HCT116 (cell line): ENCODE results near the gene ARPC1A. TPM values are rescaled to one million over a fixed set of nuclear protein-coding genes. Genes with fewer than 3 reads are reported as not detected.
A peak's percentile ranks its signal among the peaks of the same experiment; 100 is the strongest.

Source experiments
- ATAC-seq: fragments of 200-7000 bp; cut with Tn5 transposase; 2 replicates; pipeline ENCODE4 v1.9.1; 2020; ENCODE audit warnings: mild to moderate bottlenecking, moderate library complexity
- BruUV-seq: library from RNA; stranded (reverse); fragments of 400-500 nt; replicated peaks from 2 replicates; lab custom pipeline; 2021; lab: Mats Ljungman, UMichigan
- CTCF ChIA-PET: fragments of 300-600 bp; sonication (Branson Sonifier 250); formaldehyde crosslinking; loops from one replicate; lab custom pipeline; 2021; ENCODE audit warnings: antibody characterized with exemption; lab: Charles Lee
- POLR2A ChIA-PET: fragments of 300-600, 350-600 bp; sonication (Branson Sonifier 250); formaldehyde crosslinking; loops from one replicate; lab custom pipeline; 2021; ENCODE audit warnings: antibody characterized with exemption; lab: Charles Lee
- RAD21 ChIA-PET, 2 experiments: fragments of 300-600 bp; sonication (Branson Sonifier 250); formaldehyde crosslinking; loops; one replicate each; lab custom pipeline; 2023; ENCODE audit warnings: low total read pairs in 2 of 2; ENCODE audit not compliant: uncharacterized antibody in 2 of 2, unreplicated experiment in 2 of 2, low non-redundant PET in 1 of 2; lab: Charles Lee
- DNase-seq: peaks from one replicate; pipeline ENCODE4 v3.0.0-alpha.2; 2010; ENCODE audit warnings: low read depth, low spot score
- H2AFZ ChIP-seq: fragments of 200-600 bp; shearing (Covaris generic), sonication (generic); 2 replicates; pipeline ENCODE4 v1.6.1; 2017; ENCODE audit warnings: low read depth, mixed run types, mixed read lengths, antibody characterized with exemption, low read length; ENCODE audit not compliant: poor library complexity, severe bottlenecking
- H3K27ac ChIP-seq: 2 replicates; pipeline ENCODE4 v1.5.1; 2012; ENCODE audit warnings: low read depth, low read length
- H3K27me3 ChIP-seq: fragments of 200-600 bp; sonication (generic); 2 replicates; pipeline ENCODE4 v1.6.1; 2016; ENCODE audit warnings: mixed run types, low read length, mixed read lengths; ENCODE audit not compliant: insufficient read depth
- H3K36me3 ChIP-seq, 2 experiments: fragments of 200-500 bp in 1 of 2; fragments of 200-600 bp in 1 of 2; sonication (Bioruptor generic) in 1 of 2; sonication (generic) in 1 of 2; 2 replicates each; pipeline versions ENCODE4 v1.5.1 to v1.6.1; 2014 to 2016; ENCODE audit warnings: low read length in 2 of 2, inconsistent platforms in 1 of 2, mixed read lengths in 1 of 2, mixed run types in 1 of 2; ENCODE audit not compliant: insufficient read depth in 2 of 2, control insufficient read depth in 1 of 2
- H3K4me1 ChIP-seq, 2 experiments: fragments of 200-600 bp in 1 of 2; sonication (generic) in 1 of 2; 2 replicates each; pipeline versions ENCODE4 v1.5.1 to v1.6.1; 2012 to 2017; ENCODE audit warnings: low read length in 2 of 2, inconsistent platforms in 1 of 2, mild to moderate bottlenecking in 1 of 2, mixed read lengths in 1 of 2, mixed run types in 1 of 2, moderate library complexity in 1 of 2; ENCODE audit not compliant: insufficient read depth in 2 of 2, control insufficient read depth in 1 of 2
- H3K4me2 ChIP-seq: fragments of 200-600 bp; sonication (generic); 2 replicates; pipeline ENCODE4 v1.6.1; 2017; ENCODE audit warnings: mixed run types, low read length, mixed read lengths
- H3K4me3 ChIP-seq, 2 experiments: fragments of 200-600 bp in 1 of 2; sonication (generic) in 1 of 2; replicated peaks in 1 of 2; 2 replicates each; pipeline ENCODE4 v1.5.1; 2011 to 2016; ENCODE audit warnings: low read length in 2 of 2, control low read depth in 1 of 2, low read depth in 1 of 2, mild to moderate bottlenecking in 1 of 2, mixed read lengths in 1 of 2, mixed run types in 1 of 2
- H3K79me2 ChIP-seq: fragments of 200-600 bp; sonication (generic); 2 replicates; pipeline ENCODE4 v1.6.1; 2017; ENCODE audit warnings: mild to moderate bottlenecking, mixed run types, low read length, moderate library complexity, mixed read lengths; ENCODE audit not compliant: insufficient read depth
- H3K9ac ChIP-seq: fragments of 200-600 bp; sonication (generic); 2 replicates; pipeline ENCODE4 v1.6.1; 2016; ENCODE audit warnings: low read length, mixed read lengths
- H3K9me2 ChIP-seq: fragments of 200-600 bp; sonication (generic), shearing (Covaris generic); 2 replicates; pipeline ENCODE4 v1.6.1; 2017; ENCODE audit warnings: mixed run types, mild to moderate bottlenecking, moderate library complexity; ENCODE audit not compliant: insufficient read depth
- H3K9me3 ChIP-seq, 2 experiments: fragments of 200-500 bp in 1 of 2; fragments of 200-600 bp in 1 of 2; sonication (Bioruptor generic) in 1 of 2; sonication (generic) in 1 of 2; 2 replicates each; pipeline ENCODE4 v1.6.1; 2014 to 2017; ENCODE audit warnings: low read length in 2 of 2, mixed read lengths in 2 of 2, inconsistent platforms in 1 of 2, low read depth in 1 of 2, mild to moderate bottlenecking in 1 of 2, mixed run types in 1 of 2, moderate library complexity in 1 of 2; ENCODE audit not compliant: control insufficient read depth in 1 of 2, insufficient read depth in 1 of 2
- H4K20me1 ChIP-seq: fragments of 200-600 bp; sonication (generic), shearing (Covaris generic); 2 replicates; pipeline ENCODE4 v1.6.1; 2017; ENCODE audit warnings: mixed run types, mild to moderate bottlenecking, moderate library complexity; ENCODE audit not compliant: insufficient read depth
- CBX3 ChIP-seq: IDR thresholded peaks from 2 replicates; pipeline ENCODE4 v1.6.1; 2012; ENCODE audit warnings: low read depth
- ELF1 ChIP-seq: IDR thresholded peaks from 2 replicates; pipeline ENCODE4 v1.6.1; 2012; ENCODE audit warnings: low read depth, borderline replicate concordance
- EZH2 ChIP-seq: fragments of 200-600 bp; sonication (generic); IDR thresholded peaks from 2 replicates; pipeline ENCODE4 v1.6.1; 2017; ENCODE audit warnings: antibody characterized with exemption, mixed run types
- FOSL1 ChIP-seq: IDR thresholded peaks from 2 replicates; pipeline ENCODE4 v1.6.1; 2012; ENCODE audit warnings: low read depth
- POLR2A ChIP-seq: IDR thresholded peaks from 2 replicates; pipeline ENCODE4 v1.7.0; 2011; ENCODE audit warnings: borderline replicate concordance; ENCODE audit not compliant: insufficient read depth, insufficient read length; ENCODE audit errors: extremely low read depth
- POLR2AphosphoS5 ChIP-seq: IDR thresholded peaks from 2 replicates; pipeline ENCODE4 v1.6.1; 2011; ENCODE audit warnings: mild to moderate bottlenecking, low read depth, low read length, moderate library complexity
- RAD21 ChIP-seq: IDR thresholded peaks from 2 replicates; pipeline ENCODE4 v1.6.1; 2012; ENCODE audit warnings: low read depth, mild to moderate bottlenecking
- REST ChIP-seq: IDR thresholded peaks from 2 replicates; pipeline ENCODE4 v1.6.1; 2012; ENCODE audit warnings: low read depth
- SIN3A ChIP-seq: IDR thresholded peaks from 2 replicates; pipeline ENCODE4 v1.6.1; 2012; ENCODE audit warnings: low read depth
- ZBTB33 ChIP-seq: IDR thresholded peaks from 2 replicates; pipeline ENCODE4 v1.6.1; 2011; ENCODE audit warnings: mild to moderate bottlenecking, low read length, moderate library complexity; ENCODE audit not compliant: insufficient replicate concordance; ENCODE audit errors: extremely low read depth
- ZFX ChIP-seq: fragments of 450-650 bp; IDR thresholded peaks from 2 replicates; pipeline ENCODE4 v1.6.1; 2017
- intact Hi-C: fragments of 100-400 bp; cut with micrococcal nuclease; formaldehyde crosslinking; loops from 2 replicates; pipeline ENCODE4 v1.10.0; 2022
- total RNA-seq: library from RNA; stranded (reverse); gene quantifications from one replicate; pipeline ENCODE4 v1.2.1, GENCODE V29; 2021; ENCODE audit not compliant: unreplicated experiment
- TF ChIP-seq, protein P1 (sequence below), 3 experiments: fragments of 200-600 bp in 1 of 3; sonication (generic) in 1 of 3; IDR thresholded peaks in 2 of 3; conservative IDR thresholded peaks in 1 of 3; 2 replicates each; pipeline ENCODE4 v1.5.1; 2012 to 2017; ENCODE audit warnings: low read depth in 2 of 3, low read length in 2 of 3, antibody characterized with exemption in 1 of 3, borderline replicate concordance in 1 of 3, control low read depth in 1 of 3, mild to moderate bottlenecking in 1 of 3, mixed read lengths in 1 of 3, mixed run types in 1 of 3, moderate library complexity in 1 of 3; ENCODE audit not compliant: insufficient read depth in 1 of 3

Gene ARPC1A
- total RNA-seq, 1 experiment from 2014 or later, result 250 TPM

DNA sequence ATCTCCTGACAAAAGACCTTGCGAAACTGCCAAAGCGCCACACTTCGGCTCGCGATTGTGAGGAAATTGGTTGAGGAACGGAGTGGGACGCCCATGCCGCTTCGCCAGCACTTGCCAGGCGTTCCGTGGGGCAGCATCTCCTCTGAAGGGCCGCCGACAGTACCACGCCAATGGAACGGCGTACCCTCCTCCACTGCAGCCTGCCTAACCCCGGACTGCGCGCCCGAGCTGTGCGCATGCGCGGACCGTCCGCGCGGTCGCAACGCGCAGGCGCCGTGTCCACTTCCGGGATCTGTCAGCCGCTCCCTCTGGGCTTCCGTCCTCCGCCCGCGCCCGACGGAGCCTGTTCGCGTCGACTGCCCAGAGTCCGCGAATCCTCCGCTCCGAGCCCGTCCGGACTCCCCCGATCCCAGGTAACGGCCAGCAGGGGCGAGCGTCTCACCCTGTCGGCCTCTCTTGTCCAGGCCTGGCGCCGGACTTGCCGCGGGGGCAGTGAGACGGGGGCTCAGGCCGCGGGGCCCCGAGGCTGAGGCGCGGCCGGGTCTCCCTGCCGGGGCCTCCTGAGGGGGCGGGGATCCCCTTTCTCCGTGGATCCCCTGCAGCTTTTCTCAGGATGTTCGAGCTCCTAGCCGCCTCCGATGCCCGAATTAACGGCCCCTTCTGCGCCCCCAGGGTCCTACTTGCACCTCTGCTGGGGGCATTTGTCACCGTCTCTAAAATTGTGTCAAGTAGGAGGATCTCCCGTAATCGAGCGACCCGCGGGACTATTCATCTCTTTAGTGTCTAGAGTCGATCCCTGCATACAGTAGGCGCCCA, at the start of gene ARPC1A (continued):
- no peak for TF ChIP-seq REST

DNA sequence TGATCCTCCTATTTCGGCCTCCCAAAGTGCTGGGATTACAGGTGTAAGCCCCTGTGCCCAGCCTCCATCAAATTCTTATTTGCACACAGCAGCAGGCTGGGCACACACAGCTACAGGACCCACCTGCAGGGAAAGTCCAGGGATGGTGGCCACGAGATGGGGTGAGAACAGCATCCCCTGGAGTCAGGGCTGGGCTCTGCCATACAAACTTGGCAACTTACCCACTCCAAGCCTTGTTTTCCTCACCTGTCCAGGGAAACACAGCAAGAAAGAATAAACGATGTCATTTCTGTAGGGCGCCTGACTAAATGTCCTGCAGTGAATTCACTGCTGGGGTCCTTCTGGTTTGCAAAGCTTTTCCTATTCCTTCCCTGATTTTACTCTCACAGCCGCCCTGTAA, 47.5 kb upstream of the ARPC1A start:
- Histone ChIP-seq H3K4me1 (peaks cover 8 to 24% of the 10 kb centered on the region in 2 experiments), H3K36me3 (no peaks in the 10 kb centered on the region), H3K9me2 (no peaks in the 10 kb centered on the region), H3K4me2 (no peak overlapping the region), H3K27me3 (no peaks in the 10 kb centered on the region), H3K27ac (no peak overlapping the region), H2AFZ (no peak overlapping the region), H3K4me3 (no peak overlapping the region), H3K79me2 (no peaks in the 10 kb centered on the region), H3K9me3 (no peaks in the 10 kb centered on the region), H3K9ac (no peak overlapping the region), H4K20me1 (no peaks in the 10 kb centered on the region)
- RAD21 ChIA-PET, result no interaction called here
- POLR2A ChIA-PET, result no interaction called here
- no peak for ATAC-seq
- CTCF ChIA-PET, result no interaction called here
- intact Hi-C loops, result no loop called here
- no TSS peak for BruUV-seq
- no peak for DNase-seq
- TF ChIP-seq EZH2 (no peak), REST (no peak), POLR2A (no peak), CBX3 (no peak), POLR2AphosphoS5 (no peak), FOSL1 (no peak), ZFX (no peak), ELF1 (no peak), SIN3A (no peak), ZBTB33 (no peak), RAD21 (peak; percentile 36; the same call in 1 of the 2 replicates)
- TF ChIP-seq, protein P1, sequence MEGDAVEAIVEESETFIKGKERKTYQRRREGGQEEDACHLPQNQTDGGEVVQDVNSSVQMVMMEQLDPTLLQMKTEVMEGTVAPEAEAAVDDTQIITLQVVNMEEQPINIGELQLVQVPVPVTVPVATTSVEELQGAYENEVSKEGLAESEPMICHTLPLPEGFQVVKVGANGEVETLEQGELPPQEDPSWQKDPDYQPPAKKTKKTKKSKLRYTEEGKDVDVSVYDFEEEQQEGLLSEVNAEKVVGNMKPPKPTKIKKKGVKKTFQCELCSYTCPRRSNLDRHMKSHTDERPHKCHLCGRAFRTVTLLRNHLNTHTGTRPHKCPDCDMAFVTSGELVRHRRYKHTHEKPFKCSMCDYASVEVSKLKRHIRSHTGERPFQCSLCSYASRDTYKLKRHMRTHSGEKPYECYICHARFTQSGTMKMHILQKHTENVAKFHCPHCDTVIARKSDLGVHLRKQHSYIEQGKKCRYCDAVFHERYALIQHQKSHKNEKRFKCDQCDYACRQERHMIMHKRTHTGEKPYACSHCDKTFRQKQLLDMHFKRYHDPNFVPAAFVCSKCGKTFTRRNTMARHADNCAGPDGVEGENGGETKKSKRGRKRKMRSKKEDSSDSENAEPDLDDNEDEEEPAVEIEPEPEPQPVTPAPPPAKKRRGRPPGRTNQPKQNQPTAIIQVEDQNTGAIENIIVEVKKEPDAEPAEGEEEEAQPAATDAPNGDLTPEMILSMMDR (IDR thresholded peaks at IDR 0.05 in 2 of 3, conservative IDR thresholded peaks at IDR 0.05 in 1 of 3; ENCODE audit: borderline replicate concordance in 1 of 3, insufficient read depth in 1 of 3, low read depth in 2 of 3, low read length in 2 of 3), result peak in 2 of 3 experiments; percentile 35 to 43; a peak in 3 of 6 replicates
